ENCODE measurements around the gene SLFN14.
A peak's percentile ranks its signal among the peaks of the same experiment; 100 is the strongest.
"Not testable (repeated sequence)": the region's sequence is repeated elsewhere in the genome, so short reads cannot be mapped to it uniquely, and the experiment has no call there.

Gene SLFN14

DNA sequence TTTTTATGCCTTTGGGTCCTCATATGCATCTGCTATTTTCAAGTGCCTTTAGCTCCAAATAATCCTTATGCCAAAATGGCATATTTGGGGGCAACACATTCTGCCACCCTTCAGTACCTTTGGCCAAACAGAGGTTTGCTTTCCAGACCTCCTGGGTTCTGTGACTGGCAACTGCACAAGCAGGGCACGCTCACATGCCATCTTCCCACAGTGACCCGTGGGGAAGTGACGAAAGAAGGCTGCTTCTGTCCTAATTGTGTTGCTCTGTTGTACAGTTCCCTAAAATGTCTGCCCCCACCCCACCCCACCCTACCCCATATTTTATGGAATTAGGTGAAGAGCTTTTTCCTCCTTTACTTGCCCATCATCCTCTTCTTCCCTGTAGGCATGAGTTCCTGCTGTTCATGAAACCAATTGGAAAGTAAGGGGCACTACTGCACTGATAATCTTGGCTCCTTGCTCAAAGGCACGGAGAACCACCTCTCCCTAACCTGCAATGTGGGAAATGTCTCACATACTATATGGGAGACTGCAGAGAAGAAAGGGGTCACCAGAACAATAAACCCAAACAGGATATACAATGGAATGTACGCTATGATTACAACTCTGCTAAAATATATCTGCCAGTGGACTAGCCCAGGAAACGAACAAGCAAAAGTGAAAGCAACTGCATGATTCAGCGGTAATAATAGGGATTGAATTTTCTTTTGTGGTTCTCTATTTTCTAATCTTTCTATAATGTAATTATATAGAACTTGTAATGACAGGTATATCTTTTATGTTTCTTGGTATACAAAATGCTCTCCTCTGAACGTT lies 19.8 kb downstream of the SLFN14 start:
- peak; percentile 71 for DNase-seq (ENCODE audit: low read depth)

GRCh38 chr17:35539659-35540026 lies 21.0 kb downstream of the SLFN14 start:
- H3K4me3 ChIP-seq (ENCODE audit: low read length): no peak overlapping the region
- H3K9ac ChIP-seq (ENCODE audit: low read length): peak overlapping the region; percentile 30
- no peak for DNase-seq (ENCODE audit: low read depth)
- H3K36me3 ChIP-seq (ENCODE audit: control insufficient read depth, insufficient read depth, low read length, severe bottlenecking): no peaks in the 10 kb centered on the region
- no peaks in the 10 kb centered on the region for H3K27me3 ChIP-seq (replicated peaks; ENCODE audit: control insufficient read depth, insufficient read depth, low read length)
- H3K4me1 ChIP-seq (ENCODE audit: control insufficient read depth, insufficient read depth, low read length): peaks cover 16% of the 10 kb centered on the region
- H3K9me3 ChIP-seq (ENCODE audit: control insufficient read depth, low read length): no peaks in the 10 kb centered on the region

More for the DNA sequence above, 19.8 kb downstream of the SLFN14 start:
- no peaks in the 10 kb centered on the region for H3K27me3 ChIP-seq (replicated peaks; ENCODE audit: control insufficient read depth, insufficient read depth, low read length)
- peak overlapping the region; percentile 54 for H3K9ac ChIP-seq (ENCODE audit: low read length)
- H3K4me3 ChIP-seq (ENCODE audit: low read length): peak overlapping the region; percentile 73
- no peaks in the 10 kb centered on the region for H3K9me3 ChIP-seq (ENCODE audit: control insufficient read depth, low read length)
- H3K4me1 ChIP-seq (ENCODE audit: control insufficient read depth, insufficient read depth, low read length): peaks cover 16% of the 10 kb centered on the region
- H3K36me3 ChIP-seq (ENCODE audit: control insufficient read depth, insufficient read depth, low read length, severe bottlenecking): no peaks in the 10 kb centered on the region

GRCh38 chr17:35537601-35538141 lies 22.9 kb downstream of the SLFN14 start, which contains the start of gene SLFN12L:
Gene SLFN12L, minus strand, starts transcription at chr17:35537678. Its CDS starts 15,314 bp downstream, at chr17:35522364.
- H3K9me3 ChIP-seq (ENCODE audit: control insufficient read depth, low read length): no peaks in the 10 kb centered on the region
- H3K9ac ChIP-seq (ENCODE audit: low read length): peak within 1 kb of the TSS; percentile 45
- no peaks in the 10 kb centered on the region for H3K27me3 ChIP-seq (replicated peaks; ENCODE audit: control insufficient read depth, insufficient read depth, low read length)
- peaks cover 16% of the 10 kb centered on the region for H3K4me1 ChIP-seq (ENCODE audit: control insufficient read depth, insufficient read depth, low read length)
- DNase-seq (ENCODE audit: low read depth): no peak
- H3K4me3 ChIP-seq (ENCODE audit: low read length): no peak within 1 kb of the TSS
- H3K36me3 ChIP-seq (ENCODE audit: control insufficient read depth, insufficient read depth, low read length, severe bottlenecking): no peaks in the 10 kb centered on the region

DNA sequence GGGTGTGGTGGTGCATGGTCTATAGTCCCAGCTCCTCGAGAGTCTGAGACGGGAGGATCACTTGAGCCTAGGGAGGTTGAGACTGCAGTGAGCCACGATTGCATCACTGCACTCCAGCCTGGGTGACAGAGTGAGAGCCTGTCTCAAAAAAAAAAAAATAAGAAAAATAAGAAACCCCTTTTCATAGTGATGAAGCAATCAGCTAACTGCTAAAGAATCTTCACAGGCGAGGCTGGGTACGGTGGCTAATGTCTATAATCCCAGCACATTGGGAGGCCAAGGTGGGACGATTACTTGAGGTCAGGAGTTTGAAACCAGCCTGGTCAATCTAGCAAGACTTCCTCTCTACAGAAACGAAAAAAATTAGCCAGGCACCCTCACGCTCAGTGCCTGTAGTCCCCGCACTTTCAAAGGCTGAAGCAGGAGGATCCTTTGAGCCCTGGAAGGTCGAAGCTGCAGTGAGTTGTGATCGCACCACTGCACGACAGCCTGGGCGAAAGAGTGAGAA lies 23.9 kb downstream of the SLFN14 start:
- no peaks in the 10 kb centered on the region for H3K36me3 ChIP-seq (ENCODE audit: control insufficient read depth, insufficient read depth, low read length, severe bottlenecking)
- H3K4me3 ChIP-seq (ENCODE audit: low read length): no peak overlapping the region
- H3K9ac ChIP-seq (ENCODE audit: low read length): no peak overlapping the region
- H3K4me1 ChIP-seq (ENCODE audit: control insufficient read depth, insufficient read depth, low read length): peaks cover 16% of the 10 kb centered on the region
- no peaks in the 10 kb centered on the region for H3K9me3 ChIP-seq (ENCODE audit: control insufficient read depth, low read length)
- no peak for DNase-seq (ENCODE audit: low read depth)
- no peaks in the 10 kb centered on the region for H3K27me3 ChIP-seq (replicated peaks; ENCODE audit: control insufficient read depth, insufficient read depth, low read length)

GRCh38 chr17:35535406-35535805 lies 25.2 kb downstream of the SLFN14 start:
- H3K9ac ChIP-seq (ENCODE audit: low read length); H3K27me3 ChIP-seq (replicated peaks; ENCODE audit: control insufficient read depth, insufficient read depth, low read length); H3K9me3 ChIP-seq (ENCODE audit: control insufficient read depth, low read length); DNase-seq (ENCODE audit: low read depth); H3K4me3 ChIP-seq (ENCODE audit: low read length); H3K36me3 ChIP-seq (ENCODE audit: control insufficient read depth, insufficient read depth, low read length, severe bottlenecking): not testable (repeated sequence)
- peaks cover 14% of the 10 kb centered on the region for H3K4me1 ChIP-seq (ENCODE audit: control insufficient read depth, insufficient read depth, low read length)

DNA sequence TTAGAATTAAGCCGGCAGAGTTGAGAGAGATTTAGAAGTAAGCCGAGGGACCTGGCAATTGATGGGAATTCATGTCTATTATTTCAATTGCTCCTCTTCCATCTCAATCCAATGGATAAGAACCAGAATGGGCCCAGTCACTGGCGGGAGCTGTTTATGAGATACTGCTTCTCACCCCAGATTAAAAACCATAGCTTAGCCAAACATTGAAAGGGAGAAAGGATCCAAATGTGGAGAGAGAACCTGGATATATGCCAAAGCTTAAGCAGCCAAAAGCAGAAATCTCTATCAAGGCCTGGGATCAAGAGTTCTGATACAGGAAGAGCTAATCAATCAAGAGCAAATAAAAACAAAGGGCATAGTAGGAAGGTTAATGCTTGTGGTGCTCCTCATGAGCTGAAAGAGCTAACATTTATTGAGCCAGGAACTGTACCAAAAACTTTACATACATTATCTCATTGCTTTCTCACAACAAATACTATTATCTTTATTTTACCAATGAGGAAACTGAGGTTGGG lies 26.0 kb downstream of the SLFN14 start:
- H3K9me3 ChIP-seq (ENCODE audit: control insufficient read depth, low read length): no peaks in the 10 kb centered on the region
- no peak overlapping the region for H3K4me3 ChIP-seq (ENCODE audit: low read length)
- peaks cover 13% of the 10 kb centered on the region for H3K4me1 ChIP-seq (ENCODE audit: control insufficient read depth, insufficient read depth, low read length)
- no peaks in the 10 kb centered on the region for H3K27me3 ChIP-seq (replicated peaks; ENCODE audit: control insufficient read depth, insufficient read depth, low read length)
- no peak overlapping the region for H3K9ac ChIP-seq (ENCODE audit: low read length)
- no peak for DNase-seq (ENCODE audit: low read depth)
- H3K36me3 ChIP-seq (ENCODE audit: control insufficient read depth, insufficient read depth, low read length, severe bottlenecking): no peaks in the 10 kb centered on the region

- Histone ChIP-seq H3K27me3 (replicated peaks; ENCODE audit: control insufficient read depth, insufficient read depth, low read length) (no peaks in the 10 kb centered on the region), H3K9ac (ENCODE audit: low read length) (no peak overlapping the region), H3K36me3 (ENCODE audit: control insufficient read depth, insufficient read depth, low read length, severe bottlenecking) (no peaks in the 10 kb centered on the region), H3K4me1 (ENCODE audit: control insufficient read depth, insufficient read depth, low read length) (no peaks in the 10 kb centered on the region), H3K4me3 (ENCODE audit: low read length) (no peak overlapping the region), H3K9me3 (ENCODE audit: control insufficient read depth, low read length) (no peaks in the 10 kb centered on the region)
- DNase-seq (ENCODE audit: low read depth): no peak
These were observed 29.5 kb downstream of the SLFN14 start for GRCh38 chr17:35531160-35531559.

DNA sequence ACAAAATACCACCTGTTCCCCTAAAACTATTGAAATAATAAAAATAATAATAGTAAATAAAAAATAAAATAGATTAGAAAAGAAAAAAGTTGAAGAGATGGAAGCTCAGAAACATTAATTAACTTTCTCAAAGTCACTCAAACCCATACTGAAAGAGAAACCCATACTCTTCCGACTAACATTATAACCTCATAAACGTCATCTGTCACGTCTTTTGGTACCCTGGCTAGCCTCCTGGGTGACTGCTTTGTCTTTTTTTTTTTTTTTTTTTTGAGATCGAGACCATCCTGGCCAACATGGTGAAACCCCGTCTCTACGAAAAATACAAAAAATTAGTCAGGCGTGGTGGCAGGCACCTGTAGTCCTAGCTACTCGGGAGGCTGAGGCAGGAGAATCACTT lies 30.8 kb downstream of the SLFN14 start:
- H3K27me3 ChIP-seq (replicated peaks; ENCODE audit: control insufficient read depth, insufficient read depth, low read length): no peaks in the 10 kb centered on the region
- H3K4me3 ChIP-seq (ENCODE audit: low read length): no peak overlapping the region
- no peaks in the 10 kb centered on the region for H3K36me3 ChIP-seq (ENCODE audit: control insufficient read depth, insufficient read depth, low read length, severe bottlenecking)
- no peaks in the 10 kb centered on the region for H3K9me3 ChIP-seq (ENCODE audit: control insufficient read depth, low read length)
- no peak for DNase-seq (ENCODE audit: low read depth)
- H3K4me1 ChIP-seq (ENCODE audit: control insufficient read depth, insufficient read depth, low read length): no peaks in the 10 kb centered on the region
- H3K9ac ChIP-seq (ENCODE audit: low read length): no peak overlapping the region

DNA sequence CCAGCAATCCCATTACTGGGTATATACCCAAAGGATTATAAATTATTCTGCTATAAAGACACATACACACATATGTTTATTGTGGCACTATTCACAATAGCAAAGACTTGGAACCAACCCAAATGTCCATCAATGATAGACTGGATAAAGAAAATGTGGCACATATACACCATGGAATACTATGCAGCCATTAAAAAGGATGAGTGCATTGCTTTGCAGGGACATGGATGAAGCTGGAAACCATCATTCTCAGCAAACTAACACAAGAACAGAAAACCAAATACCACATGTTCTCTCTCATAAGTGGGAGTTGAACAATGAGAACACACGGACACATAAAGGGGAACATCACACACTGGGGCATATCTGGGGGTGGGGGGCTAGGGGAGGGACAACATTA lies 31.3 kb downstream of the SLFN14 start:
- H3K4me1 ChIP-seq (ENCODE audit: control insufficient read depth, insufficient read depth, low read length); H3K4me3 ChIP-seq (ENCODE audit: low read length); DNase-seq (ENCODE audit: low read depth): not testable (repeated sequence)

DNA sequence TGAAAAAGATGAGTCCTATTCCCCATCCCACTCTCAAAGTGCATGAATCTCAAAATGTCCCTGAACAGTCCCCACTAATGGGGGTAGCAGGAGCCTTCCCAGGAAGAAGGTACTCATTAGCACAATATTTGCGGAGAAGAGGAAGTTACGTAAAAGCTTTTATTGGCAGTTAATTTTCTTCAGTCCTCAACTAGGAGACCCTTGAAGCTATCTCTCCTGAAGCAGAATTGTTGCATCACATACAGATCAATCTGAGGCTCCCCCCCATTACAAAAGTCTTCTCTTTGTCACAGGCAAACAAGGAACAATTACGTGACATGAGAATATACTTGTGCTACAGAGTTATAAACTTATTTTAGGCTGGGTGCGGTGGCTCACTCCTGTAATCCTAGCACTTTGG lies 37.3 kb downstream of the SLFN14 start:
- H3K27me3 ChIP-seq (replicated peaks; ENCODE audit: control insufficient read depth, insufficient read depth, low read length): peaks cover 8% of the 10 kb centered on the region
- no peak overlapping the region for H3K4me3 ChIP-seq (ENCODE audit: low read length)
- no peak for DNase-seq (ENCODE audit: low read depth)
- H3K4me1 ChIP-seq (ENCODE audit: control insufficient read depth, insufficient read depth, low read length): no peaks in the 10 kb centered on the region
- no peak overlapping the region for H3K9ac ChIP-seq (ENCODE audit: low read length)
- H3K9me3 ChIP-seq (ENCODE audit: control insufficient read depth, low read length): no peaks in the 10 kb centered on the region
- H3K36me3 ChIP-seq (ENCODE audit: control insufficient read depth, insufficient read depth, low read length, severe bottlenecking): no peaks in the 10 kb centered on the region

More for the DNA sequence above, 31.3 kb downstream of the SLFN14 start:
- H3K36me3 ChIP-seq (ENCODE audit: control insufficient read depth, insufficient read depth, low read length, severe bottlenecking); H3K9me3 ChIP-seq (ENCODE audit: control insufficient read depth, low read length); H3K9ac ChIP-seq (ENCODE audit: low read length); H3K27me3 ChIP-seq (replicated peaks; ENCODE audit: control insufficient read depth, insufficient read depth, low read length): not testable (repeated sequence)

DNA sequence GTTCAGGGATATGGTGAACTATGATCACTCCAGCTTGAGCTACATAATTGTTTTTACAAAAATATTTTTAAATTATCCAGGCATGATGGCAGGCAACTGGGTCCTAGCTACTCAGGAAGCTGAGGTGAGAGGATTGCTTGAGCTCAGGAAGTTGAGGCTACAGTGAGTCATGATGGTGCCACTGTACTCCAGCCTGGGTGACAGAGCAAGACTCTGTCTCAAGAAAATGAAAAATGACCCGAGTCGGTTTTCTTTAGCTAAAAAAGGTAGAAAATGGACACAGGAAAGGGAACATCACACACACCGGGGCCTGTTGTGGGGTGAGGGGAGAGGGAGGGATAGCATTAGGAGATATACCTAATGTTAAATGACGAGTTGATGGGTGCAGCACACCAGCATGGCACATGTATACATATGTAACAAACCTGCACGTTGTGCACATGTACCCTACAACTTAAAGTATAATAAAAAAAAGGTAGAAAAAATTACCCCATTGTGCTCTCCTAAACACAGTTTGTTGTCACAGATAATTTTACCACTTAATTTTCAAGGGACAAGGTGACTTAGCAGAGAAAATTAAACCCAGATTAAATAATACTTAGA lies 38.9 kb downstream of the SLFN14 start:
- not testable (repeated sequence) for H3K27me3 ChIP-seq (replicated peaks; ENCODE audit: control insufficient read depth, insufficient read depth, low read length); H3K9ac ChIP-seq (ENCODE audit: low read length); DNase-seq (ENCODE audit: low read depth); H3K4me3 ChIP-seq (ENCODE audit: low read length); H3K9me3 ChIP-seq (ENCODE audit: control insufficient read depth, low read length); H3K36me3 ChIP-seq (ENCODE audit: control insufficient read depth, insufficient read depth, low read length, severe bottlenecking); H3K4me1 ChIP-seq (ENCODE audit: control insufficient read depth, insufficient read depth, low read length)

All from adipocyte (in vitro differentiated cells).